Pancreas (tissue), 10 donors: ENCODE data around the gene TKT. TPM values are rescaled to one million over a fixed set of nuclear protein-coding genes. Genes with fewer than 3 reads are reported as not detected.

Experiments used
- ATAC-seq, 4 donors: fragments of 200-7000 bp; cut with Tn5 transposase; one replicate each; pipeline versions ENCODE4 v1.8.0 to v1.9.1; 2020; ENCODE audit warnings: mild to moderate bottlenecking in 4 of 4, moderate library complexity in 4 of 4
- DNase-seq, 6 donors: peaks; one replicate each; pipeline ENCODE4 v3.0.0-alpha.2; 2020
- FAIRE-seq: peaks from 2 replicates; lab custom pipeline; 2012; peaks lifted over from hg19 to GRCh38; lab: Jason Lieb, UNC
- H3K27ac ChIP-seq, 4 donors: fragments of 200-600 bp; sonication (generic); 1 replicate in 3 of 4; 2 replicates in 1 of 4; pipeline versions ENCODE4 v1.5.0 to v1.8.0; 2020
- H3K27me3 ChIP-seq, 4 donors: fragments of 200-600 bp; one replicate each; pipeline ENCODE4 v1.8.0; 2021
- H3K36me3 ChIP-seq, 3 donors: fragments of 200-600 bp; sonication (generic) in 1 of 3; one replicate each; pipeline versions ENCODE4 v1.5.0 to v1.8.0; 2020 to 2021
- H3K4me1 ChIP-seq, 3 donors: fragments of 200-600 bp; one replicate each; pipeline ENCODE4 v1.8.0; 2021
- H3K4me3 ChIP-seq, 4 donors: fragments of 200-600 bp; sonication (generic) in 2 of 4; one replicate each; pipeline versions ENCODE4 v1.5.0 to v1.8.0; 2020 to 2021
- H3K9me3 ChIP-seq, 4 donors: fragments of 200-600 bp; one replicate each; pipeline ENCODE4 v1.8.0; 2021
- CTCF ChIP-seq, 4 donors: fragments of 200-600 bp; sonication (generic) in 3 of 4; IDR thresholded peaks; one replicate each; pipeline versions ENCODE4 v1.5.0 to v1.8.0; 2021; ENCODE audit warnings: antibody characterized with exemption in 4 of 4
- WGBS, 2 donors: extraction: QIAGEN DNeasy Blood & Tissue Kit; methylation state at CpG; one replicate each; pipeline ENCODE4 v1.1.7; 2013; 5-methylcytosine and 5-hydroxymethylcytosine counted together
- intact Hi-C, 3 donors: fragments of 100-400 bp; cut with DNase I; formaldehyde crosslinking; loops; one replicate each; pipeline versions ENCODE4 v1.11.1 to v1.14.2; 2022
- polyA plus RNA-seq, 2 donors: library from polyadenylated mRNA; stranded (reverse); fragments of 200-250 nt; gene quantifications; one replicate each; pipeline ENCODE4 v1.2.3, GENCODE V29; 2013
- total RNA-seq, 6 donors: library from RNA; stranded (reverse); fragmentation: NEBNext Ultra II Directional in 4 of 6; extraction: Animal tissue kit (Norgen Biotek cat#: 25700) in 4 of 6; gene quantifications; one replicate each; pipeline versions ENCODE4 v1.2.1 to v1.2.4, GENCODE V29; 2021 to 2023
- donor health status: healthy with polysubstance abuse.
- donor health status: DM: no; HTN: no; CAD: no; lungs with moderate emphysema.
- donor health status: DM: no; HTN: no; CAD: no.
- donor health status: control.
- donor health status: control.
- donor health status: Bipolar disorder and iron deficiency.
- donor health status: DM: yes; HTN: yes; CAD: no.
- donor health status: DM: no; HTN: no; CAD: no.
- donor health status: DM: no; HTN: no; CAD: no.
- donor health status: DM: yes; HTN: yes; CAD: no.

TKT gene
- total and polyA plus RNA-seq, 8 donors: 114 to 306 (median 195) TPM

GRCh38 chr3:53235545-53235944, 20.3 kb downstream of the TKT start:
- 69 to 72% methylated on average over 6 of the region's 6 CpGs for WGBS, 2 donors
- H3K27ac ChIP-seq: no peak overlapping the region
- DNase-seq: peak in 2 of 6 donors; percentile 14 to 15
- H3K27me3 ChIP-seq: no peaks in the 10 kb centered on the region
- H3K4me1 ChIP-seq: peaks cover 8 to 36% (median 15%) of the 10 kb centered on the region in 3 donors
- H3K36me3 ChIP-seq: peaks cover 3 to 48% (median 37%) of the 10 kb centered on the region in 3 donors
- FAIRE-seq: no peak
- H3K9me3 ChIP-seq: no peaks in the 10 kb centered on the region
- ATAC-seq: no peak
- no peak overlapping the region for H3K4me3 ChIP-seq
- TF ChIP-seq CTCF (IDR thresholded peaks at IDR 0.05): no peak
- intact Hi-C loops: no loop called here

GRCh38 chr3:53234841-53235232, 21.0 kb downstream of the TKT start:
- H3K36me3 ChIP-seq: peaks cover 3 to 55% (median 35%) of the 10 kb centered on the region in 3 donors
- WGBS, 2 donors: 91 to 96% methylated on average over 10 of the region's 10 CpGs
- TF ChIP-seq CTCF (IDR thresholded peaks at IDR 0.05): no peak
- no peak overlapping the region for H3K27ac ChIP-seq
- H3K4me3 ChIP-seq: no peak overlapping the region
- H3K4me1 ChIP-seq: peaks cover 8 to 35% (median 15%) of the 10 kb centered on the region in 3 donors
- H3K9me3 ChIP-seq: no peaks in the 10 kb centered on the region
- ATAC-seq (no peak), FAIRE-seq (no peak), DNase-seq (peak in 1 of 6 donors; percentile 51)
- intact Hi-C loops: no loop called here
- no peaks in the 10 kb centered on the region for H3K27me3 ChIP-seq

GRCh38 chr3:53234130-53234840, 21.5 kb downstream of the TKT start:
- ATAC-seq (no peak), FAIRE-seq (no peak), DNase-seq (peak in 1 of 6 donors; percentile 22)
- H3K36me3 ChIP-seq: peaks cover 3 to 60% (median 35%) of the 10 kb centered on the region in 3 donors
- peaks cover 8 to 35% (median 15%) of the 10 kb centered on the region in 3 donors for H3K4me1 ChIP-seq
- H3K27me3 ChIP-seq: no peaks in the 10 kb centered on the region
- H3K9me3 ChIP-seq: no peaks in the 10 kb centered on the region
- 82 to 84% methylated on average over 15 of the region's 15 CpGs for WGBS, 2 donors
- no peak overlapping the region for H3K4me3 ChIP-seq
- TF ChIP-seq CTCF (IDR thresholded peaks at IDR 0.05): no peak
- H3K27ac ChIP-seq: no peak overlapping the region
- intact Hi-C loops: no loop called here

GRCh38 chr3:53232641-53233377, 23.0 kb downstream of the TKT start:
- H3K4me1 ChIP-seq: peaks cover under 1 to 21% (median 3%) of the 10 kb centered on the region in 3 donors
- FAIRE-seq (no peak), ATAC-seq (no peak), DNase-seq (no peak)
- peaks cover 3 to 71% (median 50%) of the 10 kb centered on the region in 3 donors for H3K36me3 ChIP-seq
- H3K27ac ChIP-seq: no peak overlapping the region
- no peak overlapping the region for H3K4me3 ChIP-seq
- WGBS, 2 donors: 75 to 85% methylated on average over 13 to 18 of the region's 18 CpGs
- intact Hi-C loops: no loop called here
- H3K27me3 ChIP-seq: no peaks in the 10 kb centered on the region
- TF ChIP-seq CTCF (IDR thresholded peaks at IDR 0.05): no peak
- H3K9me3 ChIP-seq: no peaks in the 10 kb centered on the region
